ENCODE measurements around the gene ADO. TPM values are rescaled to one million over a fixed set of nuclear protein-coding genes. Genes with fewer than 3 reads are reported as not detected.

The ADO gene
- total RNA-seq, 1 experiment from 2014 or later: 26.2 TPM

- Histone ChIP-seq H3K4me3 (replicated peaks in 1 of 2; ENCODE audit: low read depth in 1 of 2, low read length in 2 of 2) (peak overlapping the region; percentile 14 to 62), H3K27me3 (ENCODE audit: insufficient read depth, low read length) (no peaks in the 10 kb centered on the region), H3K4me1 (ENCODE audit: control insufficient read depth in 1 of 2, insufficient read depth in 2 of 2, low read length in 2 of 2) (peaks cover 9 to 34% of the 10 kb centered on the region in 2 experiments), H3K9me3 (ENCODE audit: control insufficient read depth in 1 of 2, insufficient read depth in 1 of 2, low read depth in 1 of 2, low read length in 2 of 2) (no peaks in the 10 kb centered on the region), H3K36me3 (ENCODE audit: control insufficient read depth in 1 of 2, insufficient read depth in 2 of 2, low read length in 2 of 2) (no peaks in the 10 kb centered on the region), H3K9ac (ENCODE audit: low read length) (peak overlapping the region; percentile 56), H3K9me2 (ENCODE audit: insufficient read depth) (no peaks in the 10 kb centered on the region), H3K79me2 (ENCODE audit: insufficient read depth, low read length) (no peaks in the 10 kb centered on the region), H3K27ac (ENCODE audit: low read depth, low read length) (peak overlapping the region; percentile 75; the same call in 1 of the 2 replicates), H3K4me2 (ENCODE audit: low read length) (peak overlapping the region; percentile 94), H4K20me1 (ENCODE audit: insufficient read depth) (no peaks in the 10 kb centered on the region), H2AFZ (ENCODE audit: low read depth, low read length, poor library complexity, severe bottlenecking) (peak overlapping the region; percentile 52)
- BruUV-seq (replicated peaks): TSS peak; percentile 92
- DNase-seq (ENCODE audit: low read depth, low spot score) (no peak), ATAC-seq (no peak)
- no peak for TF ChIP-seq CBX3 (IDR thresholded peaks at IDR 0.05; ENCODE audit: low read depth)
- TF ChIP-seq SP1 (IDR thresholded peaks at IDR 0.05; ENCODE audit: low read depth): no peak
- TF ChIP-seq POLR2A (IDR thresholded peaks at IDR 0.05; ENCODE audit: borderline replicate concordance, extremely low read depth, insufficient read depth, insufficient read length): no peak
- TF ChIP-seq TCF7L2 (IDR thresholded peaks at IDR 0.05; ENCODE audit: borderline replicate concordance, extremely low read depth, insufficient read depth, insufficient read length): no peak
- no peak for TF ChIP-seq CEBPB (IDR thresholded peaks at IDR 0.05; ENCODE audit: low read depth)
- TF ChIP-seq SRF (IDR thresholded peaks at IDR 0.05; ENCODE audit: low read depth): no peak
- no peak for TF ChIP-seq EZH2phosphoT487 (IDR thresholded peaks at IDR 0.05; ENCODE audit: borderline replicate concordance)
- TF ChIP-seq ZNF274 (IDR thresholded peaks at IDR 0.05; ENCODE audit: low read depth, low read length): no peak
- TF ChIP-seq CTCF (IDR thresholded peaks at IDR 0.05 in 2 of 3, conservative IDR thresholded peaks at IDR 0.05 in 1 of 3; ENCODE audit: borderline replicate concordance in 1 of 3, insufficient read depth in 1 of 3, low read depth in 2 of 3, low read length in 2 of 3): no peak
- TF ChIP-seq YY1 (IDR thresholded peaks at IDR 0.05; ENCODE audit: extremely low read depth, insufficient replicate concordance, low read depth, low read length): no peak
- TF ChIP-seq ZFX (IDR thresholded peaks at IDR 0.05): no peak
- no peak for TF ChIP-seq ATF3 (IDR thresholded peaks at IDR 0.05)
- no peak for TF ChIP-seq EGR1 (IDR thresholded peaks at IDR 0.05; ENCODE audit: low read depth)
- TF ChIP-seq SIN3A (IDR thresholded peaks at IDR 0.05; ENCODE audit: low read depth): no peak
- TF ChIP-seq JUND (IDR thresholded peaks at IDR 0.05): no peak
- TF ChIP-seq ZBTB33 (IDR thresholded peaks at IDR 0.05; ENCODE audit: extremely low read depth, insufficient replicate concordance, low read length): no peak
- TF ChIP-seq EZH2 (IDR thresholded peaks at IDR 0.05): no peak
- no peak; the same call in 1 of the 2 replicates for TF ChIP-seq POLR2AphosphoS5 (IDR thresholded peaks at IDR 0.05; ENCODE audit: low read depth, low read length)
- POLR2A ChIA-PET: interaction anchor here (1.1 to 2.3 kb wide), 3 partner anchors 9 to 203 kb away, joined by 3 to 9 read pairs (median 3); partner anchors contain the start of gene ADO
- RAD21 ChIA-PET (ENCODE audit: low non-redundant PET in 1 of 2, low total read pairs in 2 of 2, uncharacterized antibody in 2 of 2, unreplicated experiment in 2 of 2): no interaction called here
- intact Hi-C loops (cut with micrococcal nuclease): loop anchor here (5.0 kb wide), 5 partner anchors 224 to 896 kb away; partner anchors contain the start of gene NRBF2
- CTCF ChIA-PET: interaction anchor here (0.6 to 3.9 kb wide), 7 partner anchors 11 to 912 kb away, joined by 3 to 71 read pairs (median 3); partner anchors contain the start of gene ADO
These were observed 11.5 kb downstream of the ADO start for GRCh38 chr10:62816076-62816330.
